ENCODE data around the gene FHIT.
"Not testable (repeated sequence)": the region's sequence is repeated elsewhere in the genome, so short reads cannot be mapped to it uniquely, and the experiment has no call there.

FHIT gene

GRCh38 chr3:60574046-60574769, 677.0 kb downstream of the FHIT start:
- DNase-seq (ENCODE audit: low read depth in 3 of 3) = no peak

- DNase-seq (ENCODE audit: low read depth in 3 of 3) = no peak
Observed at GRCh38 chr3:60573494-60573893, 677.8 kb downstream of the FHIT start.

- no peak for DNase-seq (ENCODE audit: low read depth in 3 of 3)
Observed at GRCh38 chr3:60571511-60571910, 679.7 kb downstream of the FHIT start.

GRCh38 chr3:60557122-60557521, 694.1 kb downstream of the FHIT start:
- DNase-seq (ENCODE audit: low read depth in 3 of 3) = no peak

GRCh38 chr3:60555686-60556354, 695.4 kb downstream of the FHIT start:
- no peak for DNase-seq (ENCODE audit: low read depth in 3 of 3)

- DNase-seq (ENCODE audit: low read depth in 3 of 3) = no peak
Observed at GRCh38 chr3:60553144-60553543, 698.1 kb downstream of the FHIT start.

GRCh38 chr3:60552581-60552980, 698.7 kb downstream of the FHIT start:
- DNase-seq (ENCODE audit: low read depth in 3 of 3) = no peak

GRCh38 chr3:60551455-60552209, 699.6 kb downstream of the FHIT start:
- no peak for DNase-seq (ENCODE audit: low read depth in 3 of 3)

- DNase-seq (ENCODE audit: low read depth in 3 of 3) = no peak
Observed at GRCh38 chr3:60549863-60550262, 701.4 kb downstream of the FHIT start.

GRCh38 chr3:60542995-60543394, 708.3 kb downstream of the FHIT start:
- no peak for DNase-seq (ENCODE audit: low read depth in 3 of 3)

GRCh38 chr3:60539394-60539793, 711.9 kb downstream of the FHIT start:
- not testable (repeated sequence) for DNase-seq (ENCODE audit: low read depth in 3 of 3)

GRCh38 chr3:60536420-60536819, 714.8 kb downstream of the FHIT start:
- no peak for DNase-seq (ENCODE audit: low read depth in 3 of 3)

GRCh38 chr3:60531759-60532158, 719.5 kb downstream of the FHIT start:
- no peak for DNase-seq (ENCODE audit: low read depth in 3 of 3)

- DNase-seq (ENCODE audit: low read depth in 3 of 3) = no peak
Observed at GRCh38 chr3:60528651-60529050, 722.6 kb downstream of the FHIT start.

GRCh38 chr3:60523536-60523935, 727.7 kb downstream of the FHIT start:
- no peak for DNase-seq (ENCODE audit: low read depth in 3 of 3)

GRCh38 chr3:60517134-60517533, 734.1 kb downstream of the FHIT start:
- no peak for DNase-seq (ENCODE audit: low read depth in 3 of 3)

GRCh38 chr3:60514866-60515265, 736.4 kb downstream of the FHIT start:
- no peak for DNase-seq (ENCODE audit: low read depth in 3 of 3)

- no peak for DNase-seq (ENCODE audit: low read depth in 3 of 3)
Observed at GRCh38 chr3:60514085-60514649, 737.1 kb downstream of the FHIT start.

- no peak for DNase-seq (ENCODE audit: low read depth in 3 of 3)
Observed at GRCh38 chr3:60513241-60513640, 738.0 kb downstream of the FHIT start.

- DNase-seq (ENCODE audit: low read depth in 3 of 3) = no peak
Observed at GRCh38 chr3:60512506-60512905, 738.7 kb downstream of the FHIT start.

GRCh38 chr3:60509471-60509870, 741.8 kb downstream of the FHIT start:
- no peak for DNase-seq (ENCODE audit: low read depth in 3 of 3)

GRCh38 chr3:60504827-60505457, 746.3 kb downstream of the FHIT start:
- DNase-seq (ENCODE audit: low read depth in 3 of 3) = no peak
